HepG2 (cell line): ENCODE data around the gene ZFAND6. TPM values are rescaled to one million over a fixed set of nuclear protein-coding genes. Genes with fewer than 3 reads are reported as not detected.

ENCODE experiments used
- MIER2 ChIP-seq: IDR thresholded peaks from 2 replicates; pipeline ENCODE4 v1.6.1; 2016; ENCODE audit warnings: missing biosample characterization, missing genetic modification reagents
- MTF2 ChIP-seq: sonication (generic); formaldehyde crosslinking; IDR thresholded peaks from 2 replicates; pipeline ENCODE4 v1.5.0; 2020; ENCODE audit warnings: missing genetic modification reagents, borderline replicate concordance
- NCOA1 ChIP-seq: sonication (generic); formaldehyde crosslinking; IDR thresholded peaks from 2 replicates; pipeline ENCODE4 v1.9.0; 2021; ENCODE audit warnings: missing genetic modification reagents
- PHF21A ChIP-seq: sonication (generic); formaldehyde crosslinking; IDR thresholded peaks from 2 replicates; pipeline ENCODE4 v1.5.0; 2020; ENCODE audit warnings: mild to moderate bottlenecking, missing genetic modification reagents
- SPEN ChIP-seq: sonication (generic); formaldehyde crosslinking; IDR thresholded peaks from 2 replicates; pipeline ENCODE4 v1.5.1; 2020; ENCODE audit warnings: low read depth, mild to moderate bottlenecking, missing genetic modification reagents
- ZBTB38 ChIP-seq: sonication (generic); formaldehyde crosslinking; IDR thresholded peaks from 2 replicates; pipeline ENCODE4 v1.5.1; 2020; ENCODE audit warnings: mild to moderate bottlenecking, missing genetic modification reagents
- ZFYVE20 ChIP-seq: sonication (generic); formaldehyde crosslinking; IDR thresholded peaks from 2 replicates; pipeline ENCODE4 v1.8.0; 2023; ENCODE audit warnings: low read depth, mild to moderate bottlenecking, moderate library complexity, missing genetic modification reagents, borderline replicate concordance
- ZNF10 ChIP-seq: sonication (generic); formaldehyde crosslinking; IDR thresholded peaks from 2 replicates; pipeline ENCODE4 v1.4.0; 2020; ENCODE audit warnings: mild to moderate bottlenecking, low read depth, missing genetic modification reagents, borderline replicate concordance
- ZNF24 ChIP-seq: fragments of 450-650 bp; IDR thresholded peaks from 2 replicates; pipeline ENCODE4 v1.6.1; 2017; ENCODE audit warnings: antibody characterized with exemption, mild to moderate bottlenecking
- ZNF256 ChIP-seq: sonication (generic); formaldehyde crosslinking; conservative IDR thresholded peaks from 2 replicates; pipeline ENCODE4 v1.4.0; 2020; ENCODE audit warnings: missing genetic modification reagents
- ZNF382 ChIP-seq: sonication (generic); formaldehyde crosslinking; IDR thresholded peaks from 2 replicates; pipeline ENCODE4 v1.5.0; 2020; ENCODE audit warnings: missing genetic modification reagents, mild to moderate bottlenecking, borderline replicate concordance
- ZNF556 ChIP-seq: sonication (generic); formaldehyde crosslinking; IDR thresholded peaks from 2 replicates; pipeline ENCODE4 v1.4.0; 2020; ENCODE audit warnings: mild to moderate bottlenecking, missing genetic modification reagents, borderline replicate concordance
- ZNF776 ChIP-seq: sonication (generic); formaldehyde crosslinking; IDR thresholded peaks from 2 replicates; pipeline ENCODE4 v1.4.0; 2020; ENCODE audit warnings: mild to moderate bottlenecking, missing genetic modification reagents
- polyA plus RNA-seq, 8 experiments: library from polyadenylated mRNA; depleted of rRNA in 3 of 8; stranded (reverse) in 7 of 8; unstranded in 1 of 8; fragments of >200 nt; fragmentation: Illumina TruSeq in 4 of 8; extraction: Trizol in 4 of 8; gene quantifications; 2 replicates each; pipeline versions ENCODE4 v1.2.1 to v1.2.3, GENCODE V29; 2011 to 2016; ENCODE audit warnings: low read depth in 4 of 8, missing spikeins in 1 of 8, mixed read lengths in 1 of 8; ENCODE audit not compliant: insufficient read depth in 1 of 8
- total RNA-seq, 5 experiments: library from RNA; depleted of rRNA; stranded (reverse); fragments of >200 nt; fragmentation: Illumina TruSeq; extraction: Trizol; gene quantifications; 2 replicates each; pipeline ENCODE4 v1.2.3, GENCODE V29; 2016; ENCODE audit warnings: low read depth in 1 of 5
- TF ChIP-seq, protein P1 (sequence below): sonication (generic); formaldehyde crosslinking; IDR thresholded peaks from 2 replicates; pipeline ENCODE4 v1.4.0; 2020; ENCODE audit warnings: missing genetic modification reagents, borderline replicate concordance
- TF ChIP-seq, protein P2 (sequence below): sonication (generic); formaldehyde crosslinking; conservative IDR thresholded peaks from 2 replicates; pipeline ENCODE4 v1.8.0; 2022; ENCODE audit warnings: mild to moderate bottlenecking, moderate library complexity, missing genetic modification reagents
- TF ChIP-seq, protein P3 (sequence below): sonication (generic); formaldehyde crosslinking; IDR thresholded peaks from 2 replicates; pipeline ENCODE4 v1.4.0; 2020; ENCODE audit warnings: mild to moderate bottlenecking, missing genetic modification reagents
- TF ChIP-seq, protein P4 (sequence below): IDR thresholded peaks from 2 replicates; pipeline ENCODE4 v1.6.1; 2016; ENCODE audit warnings: low read depth, borderline replicate concordance
- TF ChIP-seq, protein P5 (sequence below): sonication (generic); formaldehyde crosslinking; IDR thresholded peaks from 2 replicates; pipeline ENCODE4 v1.4.0; 2020; ENCODE audit warnings: mild to moderate bottlenecking, low read depth, missing genetic modification reagents

Gene ZFAND6
- total and polyA plus RNA-seq, 2 of the 13 experiments (the other 11 are each of a cell fraction or from before 2014, with no cell fraction given), result 84.2 to 115 TPM

DNA sequence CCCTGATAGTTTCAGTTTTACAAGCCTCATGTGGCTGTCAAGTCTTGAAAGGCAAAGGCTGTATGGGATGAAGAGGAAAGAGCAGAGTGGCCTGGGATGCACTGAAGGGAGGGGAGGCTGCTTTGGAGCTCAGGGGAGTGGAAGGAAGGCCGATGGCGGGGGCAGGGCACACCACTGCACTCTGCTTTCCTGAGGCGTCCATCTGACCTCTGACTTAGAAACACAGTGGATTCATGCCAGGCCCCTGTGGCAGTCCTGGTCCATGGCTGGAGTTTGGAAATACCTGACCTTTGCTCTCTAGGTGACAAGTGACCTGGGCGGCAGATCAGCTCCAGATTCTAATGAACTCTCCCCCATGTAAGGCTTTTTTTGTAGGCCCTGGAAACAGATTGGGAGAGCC is 112.3 kb downstream of the ZFAND6 start (continued):
- TF ChIP-seq, protein P1, sequence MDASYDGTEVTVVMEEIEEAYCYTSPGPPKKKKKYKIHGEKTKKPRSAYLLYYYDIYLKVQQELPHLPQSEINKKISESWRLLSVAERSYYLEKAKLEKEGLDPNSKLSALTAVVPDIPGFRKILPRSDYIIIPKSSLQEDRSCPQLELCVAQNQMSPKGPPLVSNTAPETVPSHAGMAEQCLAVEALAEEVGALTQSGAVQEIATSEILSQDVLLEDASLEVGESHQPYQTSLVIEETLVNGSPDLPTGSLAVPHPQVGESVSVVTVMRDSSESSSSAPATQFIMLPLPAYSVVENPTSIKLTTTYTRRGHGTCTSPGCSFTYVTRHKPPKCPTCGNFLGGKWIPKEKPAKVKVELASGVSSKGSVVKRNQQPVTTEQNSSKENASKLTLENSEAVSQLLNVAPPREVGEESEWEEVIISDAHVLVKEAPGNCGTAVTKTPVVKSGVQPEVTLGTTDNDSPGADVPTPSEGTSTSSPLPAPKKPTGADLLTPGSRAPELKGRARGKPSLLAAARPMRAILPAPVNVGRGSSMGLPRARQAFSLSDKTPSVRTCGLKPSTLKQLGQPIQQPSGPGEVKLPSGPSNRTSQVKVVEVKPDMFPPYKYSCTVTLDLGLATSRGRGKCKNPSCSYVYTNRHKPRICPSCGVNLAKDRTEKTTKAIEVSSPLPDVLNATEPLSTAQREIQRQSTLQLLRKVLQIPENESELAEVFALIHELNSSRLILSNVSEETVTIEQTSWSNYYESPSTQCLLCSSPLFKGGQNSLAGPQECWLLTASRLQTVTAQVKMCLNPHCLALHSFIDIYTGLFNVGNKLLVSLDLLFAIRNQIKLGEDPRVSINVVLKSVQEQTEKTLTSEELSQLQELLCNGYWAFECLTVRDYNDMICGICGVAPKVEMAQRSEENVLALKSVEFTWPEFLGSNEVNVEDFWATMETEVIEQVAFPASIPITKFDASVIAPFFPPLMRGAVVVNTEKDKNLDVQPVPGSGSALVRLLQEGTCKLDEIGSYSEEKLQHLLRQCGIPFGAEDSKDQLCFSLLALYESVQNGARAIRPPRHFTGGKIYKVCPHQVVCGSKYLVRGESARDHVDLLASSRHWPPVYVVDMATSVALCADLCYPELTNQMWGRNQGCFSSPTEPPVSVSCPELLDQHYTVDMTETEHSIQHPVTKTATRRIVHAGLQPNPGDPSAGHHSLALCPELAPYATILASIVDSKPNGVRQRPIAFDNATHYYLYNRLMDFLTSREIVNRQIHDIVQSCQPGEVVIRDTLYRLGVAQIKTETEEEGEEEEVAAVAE (CRISPR knock-in tag), result no peak
- TF ChIP-seq MTF2 (no peak), SPEN (CRISPR knock-in tag) (peak; percentile 67), PHF21A (CRISPR knock-in tag) (peak; percentile 87), MIER2 (0 out of 2 replicates have a peak, but pooled peaks have one; percentile 18), ZNF10 (CRISPR knock-in tag) (no peak), ZNF382 (no peak), ZNF256 (no peak), ZNF556 (CRISPR knock-in tag) (no peak), NCOA1 (CRISPR knock-in tag) (no peak), ZNF776 (CRISPR knock-in tag) (no peak), ZNF24 (no peak), ZFYVE20 (CRISPR knock-in tag) (no peak), ZBTB38 (CRISPR knock-in tag) (no peak)
- TF ChIP-seq, protein P2, sequence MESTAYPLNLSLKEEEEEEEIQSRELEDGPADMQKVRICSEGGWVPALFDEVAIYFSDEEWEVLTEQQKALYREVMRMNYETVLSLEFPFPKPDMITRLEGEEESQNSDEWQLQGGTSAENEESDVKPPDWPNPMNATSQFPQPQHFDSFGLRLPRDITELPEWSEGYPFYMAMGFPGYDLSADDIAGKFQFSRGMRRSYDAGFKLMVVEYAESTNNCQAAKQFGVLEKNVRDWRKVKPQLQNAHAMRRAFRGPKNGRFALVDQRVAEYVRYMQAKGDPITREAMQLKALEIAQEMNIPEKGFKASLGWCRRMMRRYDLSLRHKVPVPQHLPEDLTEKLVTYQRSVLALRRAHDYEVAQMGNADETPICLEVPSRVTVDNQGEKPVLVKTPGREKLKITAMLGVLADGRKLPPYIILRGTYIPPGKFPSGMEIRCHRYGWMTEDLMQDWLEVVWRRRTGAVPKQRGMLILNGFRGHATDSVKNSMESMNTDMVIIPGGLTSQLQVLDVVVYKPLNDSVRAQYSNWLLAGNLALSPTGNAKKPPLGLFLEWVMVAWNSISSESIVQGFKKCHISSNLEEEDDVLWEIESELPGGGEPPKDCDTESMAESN (CRISPR knock-in tag), result peak; percentile 58; the same call in 1 of the 2 replicates
- TF ChIP-seq, protein P3, sequence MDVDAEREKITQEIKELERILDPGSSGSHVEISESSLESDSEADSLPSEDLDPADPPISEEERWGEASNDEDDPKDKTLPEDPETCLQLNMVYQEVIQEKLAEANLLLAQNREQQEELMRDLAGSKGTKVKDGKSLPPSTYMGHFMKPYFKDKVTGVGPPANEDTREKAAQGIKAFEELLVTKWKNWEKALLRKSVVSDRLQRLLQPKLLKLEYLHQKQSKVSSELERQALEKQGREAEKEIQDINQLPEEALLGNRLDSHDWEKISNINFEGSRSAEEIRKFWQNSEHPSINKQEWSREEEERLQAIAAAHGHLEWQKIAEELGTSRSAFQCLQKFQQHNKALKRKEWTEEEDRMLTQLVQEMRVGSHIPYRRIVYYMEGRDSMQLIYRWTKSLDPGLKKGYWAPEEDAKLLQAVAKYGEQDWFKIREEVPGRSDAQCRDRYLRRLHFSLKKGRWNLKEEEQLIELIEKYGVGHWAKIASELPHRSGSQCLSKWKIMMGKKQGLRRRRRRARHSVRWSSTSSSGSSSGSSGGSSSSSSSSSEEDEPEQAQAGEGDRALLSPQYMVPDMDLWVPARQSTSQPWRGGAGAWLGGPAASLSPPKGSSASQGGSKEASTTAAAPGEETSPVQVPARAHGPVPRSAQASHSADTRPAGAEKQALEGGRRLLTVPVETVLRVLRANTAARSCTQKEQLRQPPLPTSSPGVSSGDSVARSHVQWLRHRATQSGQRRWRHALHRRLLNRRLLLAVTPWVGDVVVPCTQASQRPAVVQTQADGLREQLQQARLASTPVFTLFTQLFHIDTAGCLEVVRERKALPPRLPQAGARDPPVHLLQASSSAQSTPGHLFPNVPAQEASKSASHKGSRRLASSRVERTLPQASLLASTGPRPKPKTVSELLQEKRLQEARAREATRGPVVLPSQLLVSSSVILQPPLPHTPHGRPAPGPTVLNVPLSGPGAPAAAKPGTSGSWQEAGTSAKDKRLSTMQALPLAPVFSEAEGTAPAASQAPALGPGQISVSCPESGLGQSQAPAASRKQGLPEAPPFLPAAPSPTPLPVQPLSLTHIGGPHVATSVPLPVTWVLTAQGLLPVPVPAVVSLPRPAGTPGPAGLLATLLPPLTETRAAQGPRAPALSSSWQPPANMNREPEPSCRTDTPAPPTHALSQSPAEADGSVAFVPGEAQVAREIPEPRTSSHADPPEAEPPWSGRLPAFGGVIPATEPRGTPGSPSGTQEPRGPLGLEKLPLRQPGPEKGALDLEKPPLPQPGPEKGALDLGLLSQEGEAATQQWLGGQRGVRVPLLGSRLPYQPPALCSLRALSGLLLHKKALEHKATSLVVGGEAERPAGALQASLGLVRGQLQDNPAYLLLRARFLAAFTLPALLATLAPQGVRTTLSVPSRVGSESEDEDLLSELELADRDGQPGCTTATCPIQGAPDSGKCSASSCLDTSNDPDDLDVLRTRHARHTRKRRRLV, result no peak
- TF ChIP-seq, protein P4, sequence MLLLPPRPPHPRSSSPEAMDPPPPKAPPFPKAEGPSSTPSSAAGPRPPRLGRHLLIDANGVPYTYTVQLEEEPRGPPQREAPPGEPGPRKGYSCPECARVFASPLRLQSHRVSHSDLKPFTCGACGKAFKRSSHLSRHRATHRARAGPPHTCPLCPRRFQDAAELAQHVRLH, result no peak
- TF ChIP-seq, protein P5, sequence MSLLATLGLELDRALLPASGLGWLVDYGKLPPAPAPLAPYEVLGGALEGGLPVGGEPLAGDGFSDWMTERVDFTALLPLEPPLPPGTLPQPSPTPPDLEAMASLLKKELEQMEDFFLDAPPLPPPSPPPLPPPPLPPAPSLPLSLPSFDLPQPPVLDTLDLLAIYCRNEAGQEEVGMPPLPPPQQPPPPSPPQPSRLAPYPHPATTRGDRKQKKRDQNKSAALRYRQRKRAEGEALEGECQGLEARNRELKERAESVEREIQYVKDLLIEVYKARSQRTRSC (CRISPR knock-in tag), result no peak
